Measurements from ENCODE around the gene MED12L.
"Not testable (repeated sequence)": the region's sequence is repeated elsewhere in the genome, so short reads cannot be mapped to it uniquely, and the experiment has no call there.

The MED12L gene

DNA sequence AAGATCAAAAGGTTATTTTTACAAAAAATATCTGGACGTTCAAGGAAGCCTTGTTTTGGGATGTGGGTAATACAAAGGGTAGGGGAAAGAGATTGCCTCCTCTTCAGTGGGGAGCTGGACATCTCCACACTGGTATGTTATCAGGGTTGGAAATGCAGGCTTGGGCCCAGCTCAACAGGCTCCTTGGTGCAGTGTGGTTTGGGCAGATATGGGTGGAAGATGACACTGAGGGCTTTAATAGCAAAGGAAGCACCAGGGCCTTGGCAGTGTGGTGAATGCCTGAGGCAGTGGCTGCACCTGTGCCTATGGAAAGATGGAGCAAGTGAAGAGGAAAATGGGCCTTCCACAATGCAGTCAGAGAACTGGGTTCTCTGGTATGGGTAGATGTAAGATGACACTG, 11.2 kb upstream of the MED12L start:
- H3K56ac ChIP-seq (ENCODE audit: low read length): no peak overlapping the region
- no peak overlapping the region for H3K18ac ChIP-seq (ENCODE audit: low read length)
- H4K5ac ChIP-seq (ENCODE audit: low read length): no peak overlapping the region
- H3K4ac ChIP-seq (ENCODE audit: low read depth, low read length): no peak overlapping the region
- H2BK15ac ChIP-seq (replicated peaks; ENCODE audit: low read depth): no peak overlapping the region
- H3K4me2 ChIP-seq (ENCODE audit: low read length): no peak overlapping the region
- WGBS (ENCODE audit: extremely low coverage, insufficient coverage, low lambda C conversion rate): no CpG with 5 or more reads among the region's 1 CpG
- no peak overlapping the region for H3K4me3 ChIP-seq (ENCODE audit: low read length)
- H2BK5ac ChIP-seq (ENCODE audit: low read length): no peak overlapping the region
- H3K79me2 ChIP-seq (ENCODE audit: control insufficient read depth, insufficient read depth, low read length): no peaks in the 10 kb centered on the region
- H3K27me3 ChIP-seq (ENCODE audit: insufficient read depth, low read length, poor library complexity): no peaks in the 10 kb centered on the region
- no peak overlapping the region for H2AK5ac ChIP-seq (ENCODE audit: low read length)
- H3K9ac ChIP-seq (ENCODE audit: low read length): no peak overlapping the region
- no peaks in the 10 kb centered on the region for H3K36me3 ChIP-seq (ENCODE audit: control insufficient read depth, insufficient read depth, low read length)
- no peak overlapping the region for H3K27ac ChIP-seq (ENCODE audit: low read depth, low read length)
- H3K4me1 ChIP-seq (ENCODE audit: control insufficient read depth, low read depth, low read length): no peaks in the 10 kb centered on the region
- H4K8ac ChIP-seq (ENCODE audit: low read depth, low read length): no peak overlapping the region
- H3K23ac ChIP-seq (ENCODE audit: low read length): no peak overlapping the region
- H2BK120ac ChIP-seq (ENCODE audit: low read depth, low read length): no peak overlapping the region
- no peaks in the 10 kb centered on the region for H3K79me1 ChIP-seq (ENCODE audit: low read length)
- no peak for DNase-seq

DNA sequence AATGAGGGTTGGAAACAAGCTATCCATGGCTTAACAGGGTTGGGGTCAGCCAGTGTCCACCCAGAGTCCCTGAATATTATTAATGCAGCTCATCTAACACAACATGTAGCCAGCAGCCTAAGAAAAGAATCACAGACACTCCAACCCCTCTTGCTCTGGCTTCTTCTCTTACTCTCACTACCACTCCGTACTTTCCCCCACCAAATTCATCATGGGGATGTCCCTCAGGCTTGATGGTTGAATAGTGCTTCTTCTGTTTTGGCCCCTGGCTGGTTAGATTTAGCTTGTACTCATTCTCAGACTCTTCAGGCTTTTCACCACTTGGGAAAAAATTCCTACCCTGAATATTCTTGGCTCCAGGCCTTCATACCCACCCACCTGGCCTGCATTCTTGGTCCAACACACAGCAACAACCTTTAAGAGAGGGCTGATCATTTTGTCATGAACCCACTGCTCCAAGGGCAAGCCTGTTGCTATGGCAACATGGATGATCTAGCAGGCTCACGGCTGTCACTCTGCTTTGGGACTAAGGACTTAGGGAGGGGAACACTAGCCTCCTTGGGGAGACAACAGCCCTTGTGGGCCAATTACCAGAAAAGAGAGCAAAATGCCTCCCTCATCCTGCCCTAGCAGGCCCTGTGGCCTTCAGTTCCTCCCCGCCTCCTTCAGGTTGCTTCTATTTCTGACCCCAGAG, 9.4 kb upstream of the MED12L start:
- Histone ChIP-seq H3K27ac (ENCODE audit: low read depth, low read length) (no peak overlapping the region), H4K5ac (ENCODE audit: low read length) (no peak overlapping the region), H3K4ac (ENCODE audit: low read depth, low read length) (no peak overlapping the region), H3K4me2 (ENCODE audit: low read length) (no peak overlapping the region), H3K9ac (ENCODE audit: low read length) (no peak overlapping the region), H3K36me3 (ENCODE audit: control insufficient read depth, insufficient read depth, low read length) (no peaks in the 10 kb centered on the region), H3K18ac (ENCODE audit: low read length) (no peak overlapping the region), H3K4me3 (ENCODE audit: low read length) (no peak overlapping the region), H3K79me2 (ENCODE audit: control insufficient read depth, insufficient read depth, low read length) (no peaks in the 10 kb centered on the region), H3K27me3 (ENCODE audit: insufficient read depth, low read length, poor library complexity) (no peaks in the 10 kb centered on the region), H3K23ac (ENCODE audit: low read length) (no peak overlapping the region), H2BK120ac (ENCODE audit: low read depth, low read length) (no peak overlapping the region), H3K4me1 (ENCODE audit: control insufficient read depth, low read depth, low read length) (no peaks in the 10 kb centered on the region), H2BK5ac (ENCODE audit: low read length) (no peak overlapping the region), H3K79me1 (ENCODE audit: low read length) (no peaks in the 10 kb centered on the region), H2AK5ac (ENCODE audit: low read length) (no peak overlapping the region), H3K56ac (ENCODE audit: low read length) (no peak overlapping the region), H4K8ac (ENCODE audit: low read depth, low read length) (no peak overlapping the region), H2BK15ac (replicated peaks; ENCODE audit: low read depth) (no peak overlapping the region)
- no peak for DNase-seq
- no CpG with 5 or more reads among the region's 3 CpGs for WGBS (ENCODE audit: extremely low coverage, insufficient coverage, low lambda C conversion rate)

DNA sequence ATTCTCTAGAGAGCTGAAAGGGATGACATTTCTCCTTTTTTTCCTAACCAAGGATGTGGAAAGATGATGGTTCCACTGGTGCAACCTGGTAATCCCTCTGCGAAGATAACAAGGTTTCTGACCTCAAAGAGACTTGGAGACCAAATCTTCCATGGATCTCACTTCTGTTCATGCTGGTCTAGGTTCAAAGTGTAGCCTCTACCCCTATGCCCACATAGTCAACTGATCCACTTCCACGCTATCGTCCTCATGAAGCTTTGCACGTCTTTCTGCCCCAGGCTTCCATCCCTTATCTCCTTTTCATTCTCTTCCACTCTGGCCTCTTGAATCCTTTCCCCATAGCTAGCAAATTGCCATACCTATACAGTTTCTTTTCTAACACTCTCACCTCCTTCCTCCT, 8.8 kb upstream of the MED12L start:
- no peak overlapping the region for H3K23ac ChIP-seq (ENCODE audit: low read length)
- H4K5ac ChIP-seq (ENCODE audit: low read length): no peak overlapping the region
- H3K27ac ChIP-seq (ENCODE audit: low read depth, low read length): no peak overlapping the region
- no peaks in the 10 kb centered on the region for H3K79me2 ChIP-seq (ENCODE audit: control insufficient read depth, insufficient read depth, low read length)
- no peaks in the 10 kb centered on the region for H3K79me1 ChIP-seq (ENCODE audit: low read length)
- no CpG with 5 or more reads among the region's 4 CpGs for WGBS (ENCODE audit: extremely low coverage, insufficient coverage, low lambda C conversion rate)
- H2AK5ac ChIP-seq (ENCODE audit: low read length): no peak overlapping the region
- no peaks in the 10 kb centered on the region for H3K36me3 ChIP-seq (ENCODE audit: control insufficient read depth, insufficient read depth, low read length)
- no peak overlapping the region for H3K18ac ChIP-seq (ENCODE audit: low read length)
- H3K56ac ChIP-seq (ENCODE audit: low read length): no peak overlapping the region
- no peak overlapping the region for H3K4ac ChIP-seq (ENCODE audit: low read depth, low read length)
- H4K8ac ChIP-seq (ENCODE audit: low read depth, low read length): no peak overlapping the region
- H2BK15ac ChIP-seq (replicated peaks; ENCODE audit: low read depth): no peak overlapping the region
- H2BK120ac ChIP-seq (ENCODE audit: low read depth, low read length): no peak overlapping the region
- H3K4me3 ChIP-seq (ENCODE audit: low read length): no peak overlapping the region
- H3K27me3 ChIP-seq (ENCODE audit: insufficient read depth, low read length, poor library complexity): no peaks in the 10 kb centered on the region
- no peak overlapping the region for H3K4me2 ChIP-seq (ENCODE audit: low read length)
- DNase-seq: no peak
- no peak overlapping the region for H2BK5ac ChIP-seq (ENCODE audit: low read length)
- H3K4me1 ChIP-seq (ENCODE audit: control insufficient read depth, low read depth, low read length): no peaks in the 10 kb centered on the region
- no peak overlapping the region for H3K9ac ChIP-seq (ENCODE audit: low read length)

DNA sequence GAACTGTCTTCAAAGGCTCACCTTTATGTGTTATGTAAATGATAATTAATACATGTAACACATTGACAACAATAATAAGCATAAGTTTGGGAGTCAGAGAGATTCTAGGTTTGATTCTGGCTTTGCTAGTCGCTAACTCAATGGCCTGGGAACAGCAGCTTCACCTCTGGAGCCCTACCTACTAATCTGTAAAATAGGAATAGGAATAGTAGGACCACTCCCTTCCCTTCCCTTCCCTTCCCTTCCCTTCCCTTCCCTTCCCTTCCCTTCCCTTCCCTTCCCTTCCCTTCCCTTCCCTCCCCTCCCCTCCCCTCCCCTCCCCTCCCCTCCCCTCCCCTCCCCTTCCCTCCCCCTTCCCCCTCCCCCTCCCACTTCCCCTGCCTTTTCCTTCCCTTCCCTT, 4.4 kb upstream of the MED12L start:
- H4K5ac ChIP-seq (ENCODE audit: low read length); H3K79me1 ChIP-seq (ENCODE audit: low read length); H2BK120ac ChIP-seq (ENCODE audit: low read depth, low read length); H2BK5ac ChIP-seq (ENCODE audit: low read length); H3K56ac ChIP-seq (ENCODE audit: low read length); H2BK15ac ChIP-seq (replicated peaks; ENCODE audit: low read depth); H3K18ac ChIP-seq (ENCODE audit: low read length); H3K27me3 ChIP-seq (ENCODE audit: insufficient read depth, low read length, poor library complexity); H3K4me1 ChIP-seq (ENCODE audit: control insufficient read depth, low read depth, low read length); H3K4me3 ChIP-seq (ENCODE audit: low read length); H4K8ac ChIP-seq (ENCODE audit: low read depth, low read length); DNase-seq; H3K79me2 ChIP-seq (ENCODE audit: control insufficient read depth, insufficient read depth, low read length); H3K4ac ChIP-seq (ENCODE audit: low read depth, low read length); H3K36me3 ChIP-seq (ENCODE audit: control insufficient read depth, insufficient read depth, low read length); H3K27ac ChIP-seq (ENCODE audit: low read depth, low read length); H2AK5ac ChIP-seq (ENCODE audit: low read length); H3K23ac ChIP-seq (ENCODE audit: low read length); H3K9ac ChIP-seq (ENCODE audit: low read length); H3K4me2 ChIP-seq (ENCODE audit: low read length): not testable (repeated sequence)
- no CpG with 5 or more reads among the region's 1 CpG for WGBS (ENCODE audit: extremely low coverage, insufficient coverage, low lambda C conversion rate)

DNA sequence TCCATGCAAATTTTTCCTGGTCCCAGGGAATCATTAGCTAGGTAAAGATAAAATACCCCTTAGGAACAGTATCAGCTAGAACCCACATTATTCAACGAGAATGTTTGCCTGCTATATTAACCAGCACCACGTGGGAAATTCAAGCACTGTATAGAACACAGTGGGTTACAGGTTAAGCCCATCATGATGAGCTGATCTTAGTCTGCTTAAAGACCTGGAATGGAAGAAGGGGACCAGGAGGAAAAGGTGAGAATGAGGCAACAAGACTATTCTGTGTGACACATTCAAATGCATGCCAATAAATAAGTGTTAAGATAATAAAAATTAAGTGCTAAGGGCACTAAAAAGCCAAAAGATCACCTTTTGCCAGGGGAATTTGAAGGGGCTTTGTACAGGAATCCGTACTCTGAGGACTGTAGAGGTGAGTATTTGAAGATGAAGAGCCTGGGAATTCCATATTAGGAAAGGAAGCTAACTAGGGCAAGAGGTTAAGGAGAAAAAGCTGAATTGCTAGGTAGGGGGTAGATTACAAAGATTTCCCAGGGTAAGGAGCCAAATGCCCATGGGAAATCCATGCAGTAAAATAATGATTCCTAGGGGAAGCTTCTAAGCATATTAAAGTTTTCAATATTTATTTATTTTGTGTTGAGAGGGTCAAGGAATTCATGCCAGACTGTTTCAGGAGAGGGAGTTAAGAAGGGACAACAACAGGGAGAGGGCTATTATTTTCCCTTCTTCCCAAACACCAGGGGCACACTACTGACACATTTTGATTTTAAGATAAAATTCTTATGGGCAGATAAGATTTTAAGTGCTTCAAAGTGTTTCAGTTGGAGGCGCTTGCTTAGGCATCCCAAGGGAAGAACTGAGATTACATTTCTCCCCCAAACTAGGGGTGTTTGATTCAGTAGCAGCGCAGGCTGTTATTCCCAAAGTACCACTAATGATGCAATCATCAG, 2.3 kb upstream of the MED12L start:
- no peak overlapping the region for H3K4me2 ChIP-seq (ENCODE audit: low read length)

More for the DNA sequence above, 2.3 kb upstream of the MED12L start:
- H3K4ac ChIP-seq (ENCODE audit: low read depth, low read length): no peak overlapping the region
- no peak overlapping the region for H3K56ac ChIP-seq (ENCODE audit: low read length)
- peaks cover 1% of the 10 kb centered on the region for H3K79me2 ChIP-seq (ENCODE audit: control insufficient read depth, insufficient read depth, low read length)
- no peak overlapping the region for H4K5ac ChIP-seq (ENCODE audit: low read length)
- no peak overlapping the region for H3K23ac ChIP-seq (ENCODE audit: low read length)
- H2BK120ac ChIP-seq (ENCODE audit: low read depth, low read length): no peak overlapping the region
- peaks cover 9% of the 10 kb centered on the region for H3K4me1 ChIP-seq (ENCODE audit: control insufficient read depth, low read depth, low read length)
- no peak overlapping the region for H3K18ac ChIP-seq (ENCODE audit: low read length)
- H2AK5ac ChIP-seq (ENCODE audit: low read length): no peak overlapping the region
- H3K27ac ChIP-seq (ENCODE audit: low read depth, low read length): no peak overlapping the region
- no peak overlapping the region for H2BK15ac ChIP-seq (replicated peaks; ENCODE audit: low read depth)
- no peak overlapping the region for H4K8ac ChIP-seq (ENCODE audit: low read depth, low read length)
- no CpG with 5 or more reads among the region's 5 CpGs for WGBS (ENCODE audit: extremely low coverage, insufficient coverage, low lambda C conversion rate)
- H3K4me3 ChIP-seq (ENCODE audit: low read length): no peak overlapping the region
- H3K9ac ChIP-seq (ENCODE audit: low read length): no peak overlapping the region
- H2BK5ac ChIP-seq (ENCODE audit: low read length): no peak overlapping the region
- H3K79me1 ChIP-seq (ENCODE audit: low read length): no peaks in the 10 kb centered on the region
- no peaks in the 10 kb centered on the region for H3K27me3 ChIP-seq (ENCODE audit: insufficient read depth, low read length, poor library complexity)
- H3K36me3 ChIP-seq (ENCODE audit: control insufficient read depth, insufficient read depth, low read length): no peaks in the 10 kb centered on the region
- peak; percentile 81 for DNase-seq
